ENCODE results near the gene MPND.
"Not testable (repeated sequence)": the region's sequence is repeated elsewhere in the genome, so short reads cannot be mapped to it uniquely, and the experiment has no call there.

The MPND gene

DNA sequence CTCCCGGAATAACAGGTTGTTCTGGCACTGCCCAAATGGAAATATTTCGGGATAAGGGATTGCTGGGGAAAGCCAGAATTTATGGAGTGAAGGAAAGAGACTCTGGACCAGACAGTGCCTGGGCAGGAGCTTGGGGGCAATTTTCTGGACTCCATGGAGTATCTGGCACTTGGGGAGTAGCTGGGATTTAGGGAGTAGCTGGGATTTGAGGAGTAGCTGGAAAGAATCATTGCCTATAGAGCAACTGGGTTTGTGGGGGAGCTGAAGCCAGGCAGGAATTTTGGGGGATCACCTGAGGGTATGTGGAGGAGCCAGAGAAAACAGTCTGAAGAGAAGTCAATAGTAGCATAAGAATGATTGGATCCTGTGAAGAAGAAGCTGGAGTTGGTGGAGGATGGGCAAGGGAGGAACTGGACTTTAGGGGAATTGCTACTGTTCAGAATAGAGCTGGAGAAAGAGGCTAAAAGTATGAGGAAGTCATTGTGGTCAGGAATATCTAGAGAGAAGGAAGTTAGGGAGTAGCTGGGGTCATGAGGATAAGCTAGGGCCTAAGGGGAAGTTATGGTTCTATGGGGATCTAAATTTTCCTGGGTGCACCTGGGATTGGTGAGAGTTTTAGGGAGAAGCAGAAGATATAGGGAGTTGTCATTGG, 24.2 kb upstream of the MPND start:
- no peak for DNase-seq (ENCODE audit: low read depth in 2 of 3, low spot score in 2 of 3)

DNA sequence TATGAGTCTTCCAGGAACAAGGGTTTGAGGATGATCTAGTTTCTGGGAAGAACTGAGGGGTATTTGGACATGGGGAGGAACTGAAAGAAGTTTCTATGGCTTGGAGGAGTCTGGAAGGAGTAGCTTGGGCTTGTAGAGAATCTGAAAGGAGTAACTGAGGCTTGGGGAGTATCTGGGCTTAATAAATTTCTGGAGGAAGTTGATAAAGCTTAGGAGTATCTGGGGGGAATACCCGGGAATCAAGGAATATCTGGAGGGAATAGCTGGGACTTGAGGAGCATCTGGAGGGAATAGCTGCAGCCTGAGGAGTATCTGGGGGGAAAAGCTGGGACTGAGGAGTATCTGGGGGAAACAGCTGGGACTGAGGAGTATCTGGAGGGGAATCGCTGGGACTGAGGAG, 22.9 kb upstream of the MPND start:
- no peak for DNase-seq (ENCODE audit: low read depth in 2 of 3, low spot score in 2 of 3)

DNA sequence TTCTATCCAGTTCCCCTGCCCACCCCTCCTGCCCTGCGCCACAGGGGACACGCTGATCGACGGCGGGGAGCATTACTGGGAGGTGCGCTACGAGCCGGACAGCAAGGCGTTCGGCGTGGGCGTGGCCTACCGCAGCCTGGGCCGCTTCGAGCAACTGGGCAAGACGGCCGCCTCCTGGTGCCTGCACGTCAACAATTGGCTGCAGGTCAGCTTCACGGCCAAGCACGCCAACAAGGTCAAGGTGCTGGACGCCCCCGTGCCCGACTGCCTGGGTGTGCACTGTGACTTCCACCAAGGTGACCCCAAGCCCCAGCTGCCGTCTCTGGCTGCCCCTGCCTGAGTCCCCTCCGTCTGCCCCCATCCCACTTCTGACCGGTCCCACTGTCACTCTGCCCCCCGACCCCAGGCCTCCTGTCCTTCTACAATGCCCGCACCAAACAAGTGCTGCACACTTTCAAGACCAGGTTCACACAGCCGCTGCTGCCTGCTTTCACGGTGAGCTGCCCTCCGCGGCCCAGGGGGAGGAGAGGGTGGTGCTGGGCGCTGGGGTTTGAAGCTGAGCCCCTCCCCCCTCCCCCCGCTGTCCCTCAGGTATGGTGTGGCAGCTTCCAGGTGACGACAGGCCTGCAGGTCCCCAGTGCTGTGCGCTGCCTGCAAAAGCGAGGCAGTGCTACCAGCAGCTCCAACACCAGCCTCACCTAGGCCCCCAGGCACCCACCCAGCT, 20.3 kb upstream of the MPND start:
- no peak for DNase-seq (ENCODE audit: low read depth in 2 of 3, low spot score in 2 of 3)

DNA sequence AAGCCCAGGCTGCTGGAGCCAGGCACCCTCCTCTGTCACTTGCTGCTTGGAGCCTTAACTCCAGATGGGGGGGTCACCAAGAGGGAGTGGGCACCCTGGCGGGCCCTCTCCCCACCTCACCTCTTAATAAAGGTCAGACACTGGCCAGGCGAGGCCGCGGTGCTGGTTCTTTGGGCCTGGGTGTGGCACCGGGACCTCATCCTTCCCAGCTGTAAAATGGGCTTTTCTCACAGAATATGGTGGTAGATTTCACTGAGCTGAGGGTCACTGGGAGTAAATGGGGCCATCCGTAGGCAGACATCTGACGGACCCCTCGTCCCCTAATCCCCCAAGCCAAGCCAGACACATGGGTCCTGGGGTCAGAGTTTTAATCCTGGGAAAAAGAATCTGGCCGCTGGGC, 19.7 kb upstream of the MPND start:
- DNase-seq (ENCODE audit: low read depth in 2 of 3, low spot score in 2 of 3) = no peak

DNA sequence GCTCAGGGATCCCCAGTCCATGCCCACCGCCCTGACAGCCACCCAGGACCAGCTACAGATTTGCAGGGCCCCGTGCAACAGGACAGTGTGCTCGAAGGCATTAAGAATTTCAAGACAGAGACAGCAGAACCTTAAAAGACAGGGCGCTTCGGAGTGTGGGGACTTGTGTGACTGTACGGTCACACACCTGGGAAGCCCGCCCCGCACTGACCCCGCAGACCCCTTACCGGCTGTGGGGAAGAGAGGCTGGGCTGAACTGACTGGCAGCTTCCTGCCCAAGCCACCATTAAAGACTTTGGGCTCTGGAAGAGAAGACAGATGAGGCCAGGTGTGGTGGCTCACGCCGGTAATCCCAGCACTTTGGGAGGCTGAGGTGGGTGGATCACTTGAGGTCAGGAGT, 19.1 kb upstream of the MPND start:
- no peak for DNase-seq (ENCODE audit: low read depth in 2 of 3, low spot score in 2 of 3)

DNA sequence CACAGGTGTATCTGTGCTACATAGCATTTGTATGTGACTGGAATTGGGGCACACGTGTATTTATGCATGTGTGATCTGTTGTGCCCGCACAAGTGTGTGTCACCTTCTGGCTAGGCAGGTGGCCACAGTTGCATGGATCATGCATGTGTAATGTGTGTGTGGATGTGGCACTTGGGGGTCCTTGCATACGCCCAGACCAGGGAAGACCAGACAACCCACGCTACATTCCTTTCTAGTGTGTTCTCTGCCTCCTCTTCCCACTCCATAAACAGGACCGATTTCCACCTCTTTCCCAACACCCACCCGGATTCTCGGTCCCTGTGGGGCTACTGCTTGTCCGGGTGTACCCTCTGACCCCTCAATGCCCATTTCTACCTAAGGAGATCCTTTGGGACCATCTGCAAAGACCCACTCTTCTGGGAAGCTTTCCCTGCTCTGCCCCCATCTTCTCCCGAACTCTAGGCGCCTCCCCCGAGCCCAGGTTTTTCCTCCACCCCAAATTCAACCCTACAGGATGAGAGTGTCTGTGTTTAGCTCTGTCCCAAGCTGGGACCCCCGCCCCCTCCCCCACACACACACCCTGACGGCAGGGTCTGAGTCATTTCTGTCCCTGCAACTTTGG, 17.0 kb upstream of the MPND start:
- no peak for DNase-seq (ENCODE audit: low read depth in 2 of 3, low spot score in 2 of 3)

DNA sequence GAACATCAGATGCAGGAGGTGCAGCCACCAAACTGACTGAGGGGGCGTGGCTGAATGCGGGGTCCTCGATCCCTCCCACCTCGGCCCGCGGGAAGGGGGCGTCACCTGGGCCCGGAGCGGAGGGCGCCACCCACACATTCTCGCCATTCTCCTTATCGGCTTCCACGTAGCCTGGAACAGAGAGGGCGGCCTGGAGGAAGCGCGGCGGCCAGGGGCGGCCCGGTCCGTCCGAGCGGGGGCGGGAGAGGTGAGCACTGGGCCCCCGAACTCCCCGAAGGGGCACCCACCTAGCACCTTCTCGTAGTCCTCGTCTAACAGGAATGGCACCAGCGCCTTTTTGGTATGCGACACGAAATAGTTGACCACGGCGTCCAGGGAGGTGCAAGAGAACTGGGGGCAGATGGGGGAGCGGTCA, 16.5 kb upstream of the MPND start:
- no peak for DNase-seq (ENCODE audit: low read depth in 2 of 3, low spot score in 2 of 3)

DNA sequence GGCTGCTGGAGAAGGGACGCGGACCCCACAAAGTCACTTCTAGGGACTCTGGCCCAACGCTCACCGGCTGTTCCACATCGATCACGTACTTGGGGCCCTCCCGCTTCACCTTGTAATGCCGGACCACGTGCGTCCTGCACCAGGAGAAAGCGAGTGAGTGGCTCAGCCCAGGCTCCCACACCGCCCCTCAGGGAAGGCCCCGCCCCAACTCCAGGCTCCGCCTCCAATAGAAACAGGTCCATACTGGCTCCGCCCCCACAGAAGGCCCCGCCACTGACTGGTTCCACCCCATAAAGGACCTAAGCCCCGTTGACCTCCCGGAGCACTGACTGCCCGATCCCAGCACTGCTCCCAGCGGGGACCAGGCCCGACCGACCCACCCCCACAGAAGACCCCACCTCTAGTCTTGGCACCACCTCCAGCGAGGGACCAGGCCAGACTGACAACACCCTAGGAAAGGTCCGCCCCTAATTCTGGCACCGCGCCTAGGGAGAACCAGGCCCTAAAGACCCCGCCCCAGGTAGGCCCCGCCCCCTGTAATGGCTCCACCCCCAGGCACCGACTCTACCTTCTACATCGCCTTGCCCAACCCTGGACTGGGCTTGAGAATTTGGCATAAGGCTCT, 16.0 kb upstream of the MPND start:
- DNase-seq (ENCODE audit: low read depth in 2 of 3, low spot score in 2 of 3) = peak in 2 of 3 experiments; percentile 50 to 66

DNA sequence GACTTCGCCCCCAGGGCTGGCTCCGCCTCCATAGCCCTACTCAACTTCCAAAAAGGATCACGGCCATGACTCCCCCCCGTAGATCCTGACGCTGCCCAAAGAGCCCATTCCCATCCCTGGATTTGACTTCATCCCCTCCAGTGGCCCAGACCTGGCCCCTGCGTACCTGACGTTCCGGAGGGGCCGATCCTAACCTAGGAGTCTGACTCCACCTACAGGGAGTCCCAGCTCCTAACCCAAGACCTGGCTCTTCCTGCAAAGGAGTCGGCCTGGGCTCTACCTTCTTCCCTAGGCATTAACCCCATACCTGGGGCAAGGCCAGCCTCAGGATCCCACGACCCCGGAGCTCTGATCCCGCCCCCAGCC, 15.5 kb upstream of the MPND start:
- DNase-seq (ENCODE audit: low read depth in 2 of 3, low spot score in 2 of 3) = no peak

DNA sequence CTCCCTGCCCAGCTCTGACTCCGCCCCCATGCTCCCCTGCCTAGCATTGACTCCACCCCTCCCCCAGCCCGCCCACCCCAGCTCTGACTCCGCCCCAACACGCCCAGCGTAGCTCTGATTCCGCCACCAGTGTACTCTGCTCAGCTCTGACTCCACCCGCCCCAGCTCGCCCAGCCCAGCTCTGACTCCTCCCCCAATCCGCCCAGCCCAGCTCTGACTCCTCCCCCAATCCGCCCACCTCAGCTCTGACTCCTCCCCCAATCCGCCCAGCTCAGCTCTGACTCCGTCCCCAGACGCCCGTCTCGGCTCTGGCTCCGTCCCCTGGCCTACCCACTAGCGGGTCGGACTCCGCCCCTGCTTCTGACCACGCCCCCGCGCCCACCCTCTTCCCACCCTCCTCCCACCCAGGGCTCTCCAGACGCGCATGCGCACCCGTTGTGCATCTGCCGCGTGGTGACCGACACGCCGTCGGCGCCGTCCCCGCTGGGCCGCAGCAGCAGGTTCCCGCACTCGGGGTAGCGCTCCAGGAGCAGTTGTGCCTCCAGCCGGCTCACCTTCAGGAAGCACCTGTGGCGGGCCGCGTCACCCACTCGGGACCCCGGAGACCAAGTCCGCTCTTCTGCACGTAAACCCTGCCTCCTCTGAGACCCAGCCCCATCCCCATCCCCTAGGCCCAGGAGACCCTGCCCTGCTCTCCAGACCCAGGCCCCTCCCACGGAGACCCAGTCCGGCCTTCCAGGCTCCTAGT, 14.9 kb upstream of the MPND start:
- peak; percentile 91 to 99 (median 96) for DNase-seq (ENCODE audit: low read depth in 2 of 3, low spot score in 2 of 3)

DNA sequence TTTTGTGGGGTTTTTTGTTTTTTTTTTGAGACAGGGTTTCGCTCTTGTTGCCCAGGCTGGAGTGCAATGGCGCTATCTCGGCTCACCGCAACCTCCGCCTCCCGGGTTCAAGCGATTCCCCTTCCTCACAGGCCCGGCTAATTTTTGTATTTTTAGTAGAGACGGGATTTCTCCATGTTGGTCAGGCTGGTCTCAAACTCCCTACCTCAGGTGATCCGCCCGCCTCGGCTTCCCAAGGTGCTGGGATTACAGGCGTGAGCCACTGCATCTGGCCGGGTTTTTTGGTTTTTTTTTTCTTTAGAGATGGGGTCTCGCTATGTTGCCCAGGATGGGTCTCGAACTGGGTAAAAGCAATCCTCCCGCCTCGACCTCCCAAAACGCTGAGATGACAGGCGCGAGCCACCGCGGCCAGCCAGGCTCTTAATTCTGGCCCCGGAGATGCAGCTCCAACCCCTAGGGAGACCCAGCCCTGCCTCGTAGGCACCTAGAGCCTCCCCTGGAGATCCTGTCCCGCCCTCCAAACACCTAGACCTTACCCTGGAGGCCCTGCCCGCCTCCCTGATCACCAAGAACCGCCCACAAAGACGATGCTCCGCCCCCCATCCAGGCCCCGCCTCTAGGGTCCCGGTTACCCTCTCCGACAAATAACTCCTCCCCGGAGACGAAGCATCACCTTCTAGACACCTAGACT, 14.2 kb upstream of the MPND start:
- not testable (repeated sequence) for DNase-seq (ENCODE audit: low read depth in 2 of 3, low spot score in 2 of 3)

DNA sequence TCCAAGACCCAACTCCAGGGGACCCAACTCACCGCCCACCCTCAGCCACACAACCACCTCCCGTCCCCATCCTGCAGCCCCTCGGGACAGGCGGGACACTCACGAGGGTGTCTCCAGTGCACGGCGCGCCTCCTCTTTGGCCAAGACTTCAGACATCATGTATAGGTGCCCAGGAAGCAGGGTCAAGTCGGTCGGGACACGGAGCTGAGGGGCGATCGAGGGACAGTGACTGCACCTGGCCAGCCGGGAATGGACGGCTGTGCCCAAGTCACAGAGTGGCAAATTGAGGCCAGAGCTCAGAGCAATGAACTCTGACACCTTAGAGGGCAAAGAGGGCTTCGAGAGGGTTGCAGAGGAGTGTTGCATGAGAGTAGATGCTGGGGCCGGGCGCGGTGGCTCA, 13.5 kb upstream of the MPND start:
- DNase-seq (ENCODE audit: low read depth in 2 of 3, low spot score in 2 of 3) = no peak

DNA sequence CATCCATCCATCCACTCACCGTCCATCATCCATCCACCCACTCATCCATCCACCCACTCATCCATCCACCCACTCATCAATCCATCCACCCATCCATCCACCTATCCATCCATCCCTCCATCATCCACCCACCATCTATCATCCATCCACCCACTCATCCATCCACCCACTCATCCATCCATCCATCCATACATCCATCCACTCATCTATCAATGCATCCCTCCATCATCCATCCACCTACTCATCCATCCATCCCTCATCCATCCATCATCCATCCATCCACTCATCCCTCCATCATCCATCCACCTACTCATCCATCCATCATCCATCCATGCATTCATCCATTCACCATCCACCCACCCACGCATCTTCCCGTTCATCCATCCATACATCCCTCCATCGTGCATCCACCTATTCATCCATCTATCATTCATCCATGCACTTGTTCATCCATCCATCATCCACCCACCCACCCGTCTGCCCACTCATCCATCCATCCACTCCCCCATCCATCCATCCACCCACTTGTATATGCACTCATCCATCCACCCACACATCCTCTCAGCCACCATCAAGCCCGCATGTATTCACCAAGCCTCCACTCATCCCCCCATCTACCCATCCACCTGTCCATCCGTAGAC, 8.3 kb upstream of the MPND start:
- DNase-seq (ENCODE audit: low read depth in 2 of 3, low spot score in 2 of 3) = no peak

DNA sequence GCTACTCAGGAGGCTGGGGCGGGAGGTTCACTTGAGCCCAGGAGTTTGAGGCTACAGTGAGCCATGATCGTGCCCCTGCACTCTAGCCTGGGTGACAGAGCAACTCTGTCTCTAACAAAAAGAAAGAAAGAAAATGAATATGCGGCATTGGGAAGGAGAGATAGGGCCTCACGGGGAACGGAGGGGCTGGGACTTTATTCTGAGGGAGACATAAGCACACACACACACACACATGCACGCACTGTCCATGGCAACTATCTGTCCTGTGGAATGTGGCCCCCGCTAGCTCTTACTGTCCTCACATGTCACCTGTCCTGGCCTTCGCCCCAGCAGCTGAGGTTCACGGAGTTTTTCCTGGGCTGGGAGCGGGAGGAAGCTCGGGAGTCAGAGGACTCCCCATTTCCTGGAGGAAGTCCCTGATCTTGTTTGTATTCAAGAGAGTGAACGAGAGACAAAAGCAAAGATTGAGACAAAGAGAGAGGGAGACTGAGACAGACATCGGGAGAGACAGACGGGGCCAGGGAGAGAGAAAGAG, 5.4 kb upstream of the MPND start:
- DNase-seq (ENCODE audit: low read depth in 2 of 3, low spot score in 2 of 3) = no peak

DNA sequence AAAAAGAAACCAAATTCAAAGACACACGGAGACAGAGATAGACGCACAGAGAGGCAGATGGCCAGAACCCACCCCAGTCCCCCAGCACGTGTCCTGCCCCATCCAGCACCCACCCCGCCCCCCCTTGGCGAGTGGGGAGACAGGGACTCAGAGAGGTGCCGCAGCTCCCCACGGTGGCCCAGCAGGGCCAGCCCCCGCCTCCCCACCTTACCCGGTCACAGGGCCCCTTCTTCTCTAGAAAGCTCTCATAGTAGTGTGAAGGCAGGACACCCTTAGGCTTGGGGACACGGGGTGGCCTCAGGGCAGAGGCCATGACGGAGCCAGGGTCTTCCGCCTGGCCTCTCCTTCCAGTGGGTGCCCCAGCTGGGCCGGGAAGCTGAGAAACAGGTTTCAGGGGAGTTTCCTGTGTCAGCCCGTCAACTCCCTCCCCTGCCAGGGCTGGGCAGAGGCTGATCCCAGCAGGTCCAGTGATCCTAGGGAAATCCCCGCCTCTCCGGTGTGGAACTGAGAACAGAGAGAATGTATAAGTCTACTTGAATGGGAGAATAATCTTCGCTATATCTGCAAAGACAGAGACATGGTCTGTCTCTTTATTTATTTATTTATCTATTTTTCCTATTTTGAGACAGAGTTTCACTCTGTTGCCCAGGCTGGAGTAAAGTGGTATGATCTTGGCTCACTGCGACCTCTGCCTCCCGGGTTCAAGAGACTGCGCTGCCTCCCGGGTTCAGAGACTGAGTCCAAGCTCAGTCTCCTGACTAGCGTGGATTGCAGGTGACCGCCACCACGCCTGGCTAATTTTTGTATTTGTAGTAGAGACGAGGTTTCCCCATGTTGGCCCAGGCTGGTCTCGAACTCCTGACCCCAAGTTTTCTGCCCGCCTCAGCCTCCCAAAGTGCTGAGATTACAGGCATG, 4.7 kb upstream of the MPND start, which contains the start of gene STAP2:
STAP2 (minus strand) TSS at position 387 of the 915 bp plus-strand sequence; CDS start at position 313, 74 bp downstream.
- no peak for DNase-seq (ENCODE audit: low read depth in 2 of 3, low spot score in 2 of 3)

DNA sequence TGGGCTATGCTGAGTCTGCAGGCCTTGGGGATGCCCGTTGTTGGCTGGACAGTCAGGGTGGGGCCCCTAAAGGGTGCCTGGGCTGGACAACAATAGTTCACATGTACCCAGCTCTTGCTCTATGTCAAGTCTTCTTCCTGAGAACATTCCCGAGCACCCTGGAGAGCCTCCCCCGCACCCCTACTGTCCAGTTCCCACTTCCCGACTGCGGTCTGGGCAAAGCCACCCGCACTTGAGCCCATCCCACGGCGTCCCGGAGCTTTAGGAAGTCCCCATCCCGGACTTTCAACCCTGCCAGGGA, 1.1 kb upstream of the MPND start:
- no peak for DNase-seq (ENCODE audit: low read depth in 2 of 3, low spot score in 2 of 3)

DNA sequence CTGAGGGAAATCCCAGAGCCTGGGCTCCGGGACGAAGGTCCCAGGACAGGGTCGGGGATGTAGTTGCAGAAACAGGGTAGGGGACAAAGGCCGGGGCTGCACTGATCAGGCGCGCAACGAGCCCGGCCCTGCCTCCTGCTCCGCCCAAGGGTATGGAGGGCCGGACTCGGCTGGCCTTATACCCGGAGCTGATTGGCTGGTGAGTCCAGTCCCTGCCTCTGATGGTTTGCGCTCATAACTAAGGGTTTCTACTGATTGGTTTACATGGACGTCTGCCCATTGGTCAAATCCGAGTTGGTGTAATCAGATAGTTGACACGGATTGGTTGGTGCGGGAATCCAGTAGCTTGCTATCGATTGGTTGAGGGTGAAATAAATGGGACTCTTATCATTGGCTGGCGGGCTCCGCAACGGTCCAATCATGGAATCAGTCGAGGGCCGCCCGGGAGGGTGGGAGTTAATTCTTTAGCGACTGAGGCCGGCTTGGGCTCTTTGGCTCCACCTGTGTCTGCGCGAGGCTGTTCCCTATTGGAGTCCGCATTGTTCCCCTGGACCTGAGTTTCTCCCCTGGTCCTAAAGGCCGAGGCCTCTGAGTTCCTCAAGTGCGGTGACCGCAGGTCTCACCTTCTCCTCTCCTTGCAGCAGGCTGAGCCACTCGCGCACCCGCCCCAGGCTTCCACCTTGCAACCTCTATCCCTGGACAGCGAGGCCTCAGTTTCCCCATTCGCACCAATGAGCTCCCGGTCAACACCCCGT, 570 bp upstream of the MPND start:
- peak; percentile 63 to 90 (median 79) for DNase-seq (ENCODE audit: low read depth in 2 of 3, low spot score in 2 of 3)

DNA sequence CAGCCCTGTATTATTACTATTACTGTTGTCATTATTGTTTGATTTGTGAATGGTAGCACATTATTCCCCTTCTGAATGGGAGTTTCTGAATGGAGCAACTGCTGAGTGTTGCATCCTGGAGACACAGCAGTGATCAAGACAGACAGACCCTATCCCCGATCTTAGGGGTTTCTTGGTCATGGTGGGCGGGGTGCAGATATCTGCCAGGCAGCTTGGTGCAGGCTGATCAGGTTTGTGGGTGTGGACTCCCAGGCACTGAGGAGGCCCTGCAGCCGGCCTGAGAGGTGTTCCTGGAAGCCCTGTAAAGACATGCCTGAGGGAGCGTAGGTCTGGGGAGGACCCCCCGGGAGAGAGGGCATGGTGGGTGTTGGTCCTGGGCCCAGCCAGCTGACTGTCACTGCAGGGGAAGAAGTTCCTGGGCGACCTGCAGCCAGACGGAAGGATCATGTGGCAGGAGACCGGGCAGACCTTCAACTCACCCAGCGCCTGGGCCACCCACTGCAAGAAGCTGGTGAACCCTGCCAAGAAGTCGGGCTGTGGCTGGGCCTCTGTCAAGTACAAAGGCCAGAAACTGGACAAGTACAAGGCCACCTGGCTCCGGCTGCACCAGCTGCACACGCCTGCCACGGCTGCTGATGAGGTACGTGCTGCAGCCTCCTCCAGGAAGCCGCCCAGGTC, 2.1 kb downstream of the MPND start:
- no peak for DNase-seq (ENCODE audit: low read depth in 2 of 3, low spot score in 2 of 3)
